ENCODE results near the gene SOX12.
A peak's percentile ranks its signal among the peaks of the same experiment; 100 is the strongest.
"Not testable (repeated sequence)": the region's sequence is repeated elsewhere in the genome, so short reads cannot be mapped to it uniquely, and the experiment has no call there.

The SOX12 gene

DNA sequence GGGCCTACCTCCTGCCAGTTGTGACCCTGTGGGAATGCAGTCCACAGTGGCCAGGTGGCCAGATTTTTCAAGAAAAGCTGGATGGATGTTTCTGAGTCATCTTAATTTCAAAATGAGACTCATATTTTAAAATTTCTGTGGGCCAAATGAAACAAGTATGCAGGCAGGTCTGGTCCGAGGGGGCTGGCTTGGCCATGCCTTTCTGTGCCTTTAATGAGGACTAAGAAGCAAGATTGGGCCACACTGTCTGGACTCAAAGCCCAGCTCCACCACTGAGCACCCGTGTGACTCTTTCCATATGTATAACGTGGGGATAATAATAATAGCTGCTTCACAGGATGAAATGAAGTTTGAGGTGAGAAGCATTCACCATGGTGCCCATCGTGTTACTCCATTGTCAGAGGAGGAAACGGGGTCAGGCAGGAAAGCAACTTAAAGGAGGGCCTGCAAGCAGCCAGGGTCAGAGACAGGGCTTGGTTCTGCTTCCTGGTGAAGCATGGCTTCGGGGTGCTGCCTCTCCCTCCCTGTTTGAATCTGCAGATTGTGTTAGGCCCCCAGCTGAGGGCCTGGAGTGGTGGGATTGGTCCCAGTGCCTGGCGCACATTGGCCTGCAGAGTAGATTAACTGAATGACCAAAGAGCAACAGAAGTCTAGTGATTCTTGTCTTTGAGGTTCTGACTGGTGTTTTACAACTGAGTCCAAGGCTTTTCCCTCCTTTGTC lies 3.8 kb downstream of the SOX12 start:
- no peak for DNase-seq (ENCODE audit: low read depth in 2 of 3, low spot score in 2 of 3)

- no peak for DNase-seq (ENCODE audit: low read depth in 2 of 3, low spot score in 2 of 3)
These were observed 4.5 kb downstream of the SOX12 start for GRCh38 chr20:329851-330232.

DNA sequence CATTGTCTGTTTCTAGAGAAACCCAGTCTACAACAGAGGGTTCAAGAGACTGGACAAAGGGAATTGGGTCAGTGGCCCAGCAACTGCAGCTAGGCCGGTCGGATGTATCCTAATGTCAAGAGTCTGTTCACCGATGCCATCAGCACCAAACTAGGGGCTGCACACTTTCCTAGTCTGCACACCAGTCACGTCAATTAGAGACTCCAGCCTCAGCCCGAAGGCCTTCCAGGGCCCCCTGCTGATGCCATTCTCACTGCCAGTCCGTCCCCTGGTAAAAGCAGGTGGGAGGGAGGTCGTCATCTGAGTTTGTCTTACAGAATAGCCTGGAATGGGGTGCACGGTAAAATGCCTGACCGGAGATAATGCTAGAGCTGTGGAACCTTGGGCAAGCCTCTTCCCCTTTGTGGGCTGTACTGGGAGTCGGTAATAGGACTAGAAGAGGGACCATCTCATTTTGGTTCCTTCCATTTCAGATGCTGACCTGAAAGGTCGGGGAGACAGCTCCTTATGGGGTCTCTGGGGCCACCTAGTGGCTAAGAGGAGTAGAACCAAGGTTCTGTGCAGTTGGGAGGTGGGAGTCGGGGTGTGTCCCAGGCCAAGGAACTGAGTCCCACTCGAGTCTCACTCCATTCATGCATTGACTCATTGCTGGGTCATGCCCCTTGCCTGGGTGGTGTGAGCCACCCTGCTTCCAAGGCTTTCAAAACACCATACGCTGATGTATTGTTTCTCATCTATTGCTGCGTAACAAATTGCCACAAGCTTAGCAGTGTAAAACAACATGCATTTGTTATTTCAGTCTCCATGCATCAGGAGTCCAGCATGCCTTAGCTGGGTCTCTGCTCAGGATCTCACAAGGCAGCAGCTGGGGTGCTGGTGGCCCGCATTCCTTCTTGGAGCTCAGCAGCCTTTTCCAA lies 5.1 kb downstream of the SOX12 start:
- no peak for DNase-seq (ENCODE audit: low read depth in 2 of 3, low spot score in 2 of 3)

GRCh38 chr20:334578-334977 lies 9.2 kb downstream of the SOX12 start:
- no peak for DNase-seq (ENCODE audit: low read depth in 2 of 3, low spot score in 2 of 3)

- DNase-seq (ENCODE audit: low read depth in 2 of 3, low spot score in 2 of 3), result not testable (repeated sequence)
These were observed 10.7 kb downstream of the SOX12 start for GRCh38 chr20:336040-336439.

GRCh38 chr20:341682-342081 lies 16.3 kb downstream of the SOX12 start:
- no peak for DNase-seq (ENCODE audit: low read depth in 2 of 3, low spot score in 2 of 3)

DNA sequence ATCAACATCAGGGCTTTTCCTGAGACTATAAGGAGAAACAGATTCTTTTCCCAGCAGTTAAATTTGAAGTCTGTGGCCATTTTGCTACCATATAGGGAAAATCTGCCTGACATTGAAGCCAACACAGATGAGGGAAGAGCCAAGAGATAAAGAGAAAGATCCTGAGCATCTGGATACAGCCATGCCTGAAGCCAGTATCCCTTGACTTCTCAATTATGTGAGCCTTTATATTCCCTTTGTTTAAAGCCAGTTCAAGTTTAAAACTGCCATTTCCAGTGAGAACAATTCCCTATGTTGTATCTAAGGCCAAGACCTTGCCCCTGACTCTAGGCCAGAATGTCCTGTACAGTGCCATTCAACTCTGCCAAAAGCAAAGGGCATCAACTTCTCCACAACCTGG lies 17.8 kb downstream of the SOX12 start:
- no peak for DNase-seq (ENCODE audit: low read depth in 2 of 3, low spot score in 2 of 3)

GRCh38 chr20:346033-346639 lies 20.8 kb downstream of the SOX12 start:
- no peak for DNase-seq (ENCODE audit: low read depth in 2 of 3, low spot score in 2 of 3)

DNA sequence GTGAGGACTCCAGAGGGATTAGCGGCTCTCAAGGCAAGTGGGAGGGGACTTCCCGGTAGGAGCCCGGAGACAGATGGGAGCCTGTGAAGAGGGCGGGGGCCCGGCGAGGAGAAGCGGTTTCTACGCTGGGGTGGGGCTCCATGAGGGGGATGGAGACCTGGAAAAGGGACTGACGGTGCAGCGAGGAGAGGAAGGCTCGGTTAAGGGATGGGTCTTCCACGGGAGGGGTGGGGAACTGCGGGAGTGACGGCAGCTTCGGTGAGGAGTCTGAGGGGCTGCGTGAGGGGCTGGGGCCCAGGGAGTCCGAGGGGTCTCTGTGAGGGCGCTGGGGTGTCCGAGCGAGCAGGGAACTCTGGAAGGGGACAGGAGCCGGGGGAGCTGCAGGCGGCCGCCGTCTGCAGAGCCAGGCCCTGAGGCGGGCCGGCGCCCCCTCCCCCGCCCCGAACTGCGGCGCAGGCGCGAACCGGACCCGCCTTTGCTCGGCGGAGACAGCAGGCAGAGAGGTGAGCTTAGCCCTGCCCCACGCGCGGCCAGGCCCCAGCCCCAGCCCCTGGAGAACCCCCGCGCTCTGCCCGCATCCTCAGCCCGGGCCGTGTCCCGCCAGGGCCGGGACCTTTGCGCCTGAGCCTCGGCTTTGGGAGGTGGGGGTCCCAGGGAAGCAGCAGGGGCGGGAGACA lies 21.4 kb downstream of the SOX12 start, which contains the start of gene NRSN2:
TSS of gene NRSN2 (plus strand) at position 472 of the 677 bp plus-strand sequence. CDS start 2,533 bp downstream, outside the sequence.
- DNase-seq (ENCODE audit: low read depth in 2 of 3, low spot score in 2 of 3), result no peak

GRCh38 chr20:347317-347639 lies 21.9 kb downstream of the SOX12 start:
- no peak for DNase-seq (ENCODE audit: low read depth in 2 of 3, low spot score in 2 of 3)

DNA sequence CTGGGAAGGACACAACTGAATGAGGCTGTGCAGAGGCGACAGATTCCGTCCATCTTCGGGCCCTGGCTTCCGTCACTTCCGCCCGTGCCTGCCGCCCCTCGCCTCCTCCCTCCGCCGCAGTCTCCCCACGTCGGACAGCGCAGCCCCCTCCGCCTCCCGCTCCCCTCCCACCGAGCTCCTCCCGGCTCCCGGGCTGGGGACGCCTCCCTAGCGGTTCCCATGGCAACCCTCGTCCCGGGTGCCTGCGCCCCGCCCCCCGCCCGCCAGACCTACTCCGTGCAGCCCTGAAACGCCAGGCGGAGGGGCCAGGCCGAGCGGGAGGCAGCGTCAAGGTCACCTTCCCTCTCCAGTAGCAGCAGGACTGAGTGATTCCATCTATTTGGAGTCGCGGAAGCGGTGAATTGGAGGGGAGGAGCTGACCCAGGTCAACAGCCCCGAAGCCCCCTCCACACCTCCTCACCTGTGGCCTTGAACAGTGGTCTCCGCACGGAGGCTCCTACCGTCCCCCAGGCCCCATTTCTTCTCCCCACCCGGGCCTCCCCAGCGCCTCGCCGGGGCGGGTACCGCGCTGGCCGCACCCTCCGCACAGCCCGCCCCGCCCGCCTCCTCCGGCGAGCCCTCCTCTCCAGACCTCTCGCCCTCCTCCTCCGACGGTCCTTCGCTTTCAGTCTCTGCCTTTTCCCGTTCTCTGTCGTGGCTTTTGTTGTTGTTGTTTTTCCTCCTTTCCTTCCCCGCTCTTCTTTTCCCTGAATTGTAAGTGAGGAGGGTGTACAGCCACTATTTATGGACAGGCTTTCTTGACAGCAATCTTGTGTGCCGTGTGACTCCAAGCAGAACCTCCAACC lies 22.5 kb downstream of the SOX12 start:
- peak; percentile 49 to 60 (median 52) for DNase-seq (ENCODE audit: low read depth in 2 of 3, low spot score in 2 of 3)

GRCh38 chr20:348972-349841 lies 23.9 kb downstream of the SOX12 start:
- DNase-seq (ENCODE audit: low read depth in 2 of 3, low spot score in 2 of 3), result no peak

DNA sequence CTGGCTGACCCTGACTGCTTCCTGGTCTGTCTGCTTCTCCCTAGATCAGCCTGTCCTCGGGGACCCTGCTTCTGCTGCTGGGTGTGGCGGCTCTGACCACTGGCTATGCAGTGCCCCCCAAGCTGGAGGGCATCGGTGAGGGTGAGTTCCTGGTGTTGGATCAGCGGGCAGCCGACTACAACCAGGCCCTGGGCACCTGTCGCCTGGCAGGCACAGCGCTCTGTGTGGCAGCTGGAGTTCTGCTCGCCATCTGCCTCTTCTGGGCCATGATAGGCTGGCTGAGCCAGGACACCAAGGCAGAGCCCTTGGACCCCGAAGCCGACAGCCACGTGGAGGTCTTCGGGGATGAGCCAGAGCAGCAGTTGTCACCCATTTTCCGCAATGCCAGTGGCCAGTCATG lies 27.8 kb downstream of the SOX12 start:
- no peak for DNase-seq (ENCODE audit: low read depth in 2 of 3, low spot score in 2 of 3)

- DNase-seq (ENCODE audit: low read depth in 2 of 3, low spot score in 2 of 3), result peak; percentile 41 to 59 (median 56)
These were observed 29.1 kb downstream of the SOX12 start for GRCh38 chr20:354298-354977.

DNA sequence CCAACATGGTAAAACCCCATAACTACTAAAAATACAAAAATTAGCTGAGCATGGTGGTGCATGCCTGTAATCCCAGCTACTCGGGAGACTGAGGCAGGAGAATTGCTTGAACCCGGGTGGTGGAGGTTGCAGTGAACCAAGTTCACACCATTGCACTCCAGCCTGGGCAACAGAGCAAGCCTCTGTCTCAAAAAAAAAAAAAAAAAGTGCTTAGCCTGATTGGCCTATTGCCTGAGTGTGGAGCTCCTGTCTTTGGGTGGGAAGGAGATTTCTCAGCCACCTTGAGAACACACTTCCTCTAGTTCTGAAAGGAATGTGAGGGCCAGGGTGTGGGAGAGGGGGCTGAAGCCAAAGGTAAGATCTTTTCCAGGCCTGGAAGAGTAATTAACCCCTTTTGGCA lies 30.8 kb downstream of the SOX12 start:
- DNase-seq (ENCODE audit: low read depth in 2 of 3, low spot score in 2 of 3), result not testable (repeated sequence)

DNA sequence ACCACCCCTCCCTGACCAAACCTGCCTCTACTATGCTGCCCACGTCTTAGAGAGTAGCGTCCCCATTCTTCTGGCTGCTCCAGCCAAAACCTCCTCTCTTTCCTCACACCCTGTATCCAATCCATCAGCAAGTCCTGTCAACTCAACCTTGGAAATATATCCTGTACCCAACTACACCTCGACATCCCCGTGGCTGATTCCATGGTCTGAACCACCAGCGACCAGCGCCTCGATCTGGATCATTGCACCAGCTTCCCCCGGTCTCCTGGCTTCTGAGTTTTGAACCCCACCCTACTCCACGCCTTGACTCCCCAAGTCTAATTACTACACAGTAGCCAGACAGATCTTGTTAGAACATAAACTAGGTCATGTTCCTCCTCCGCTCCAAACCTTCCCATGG lies 31.4 kb downstream of the SOX12 start:
- DNase-seq (ENCODE audit: low read depth in 2 of 3, low spot score in 2 of 3), result no peak

DNA sequence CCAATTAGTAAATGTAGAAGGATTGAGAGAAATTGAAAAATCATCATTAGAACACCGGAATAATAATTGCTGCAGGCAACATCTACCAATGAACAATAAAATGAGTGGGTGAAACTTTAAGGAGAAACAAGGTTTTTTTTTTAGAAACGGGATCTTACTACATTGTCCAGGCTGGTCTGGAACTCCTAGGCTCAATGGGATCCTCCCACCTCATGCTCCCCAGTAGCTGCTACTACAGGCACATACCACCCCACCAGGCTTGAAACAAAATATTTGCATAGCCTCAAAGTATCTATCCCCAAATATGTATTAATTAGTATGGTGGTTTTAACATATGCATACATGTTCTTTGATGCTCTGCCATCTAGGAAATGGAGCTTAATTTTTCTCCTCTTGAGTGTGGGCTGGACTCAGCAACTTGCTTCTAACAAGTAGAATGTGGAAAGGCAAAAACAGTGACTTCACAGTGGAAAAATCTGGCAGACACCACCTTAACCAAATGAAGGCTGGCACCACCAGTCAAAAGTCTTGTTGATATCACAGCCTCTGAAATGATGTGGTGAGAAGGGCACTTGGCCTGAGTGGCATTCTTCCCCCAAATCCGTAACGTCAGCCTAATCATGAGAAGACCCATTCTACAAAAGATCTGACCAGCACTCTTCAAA lies 33.7 kb downstream of the SOX12 start:
- DNase-seq (ENCODE audit: low read depth in 2 of 3, low spot score in 2 of 3), result no peak

GRCh38 chr20:361561-361960 lies 36.2 kb downstream of the SOX12 start:
- DNase-seq (ENCODE audit: low read depth in 2 of 3, low spot score in 2 of 3), result no peak
